ENCODE measurements around the gene PEX3.

The PEX3 gene

GRCh38 chr6:143539106-143539505, 88.5 kb downstream of the PEX3 start:
- in situ Hi-C loops (cut with MboI; ENCODE audit: low sequenced_read_pairs, unreplicated experiment) = no loop called here
- no peak for TF ChIP-seq CTCF (IDR thresholded peaks at IDR 0.05; ENCODE audit: borderline replicate concordance, control extremely low read depth, extremely low read depth, insufficient read depth, missing control alignments)
- no peak for DNase-seq (ENCODE audit: low spot score)

GRCh38 chr6:143539734-143540133, 89.1 kb downstream of the PEX3 start:
- no peak for DNase-seq (ENCODE audit: low spot score)
- in situ Hi-C loops (cut with MboI; ENCODE audit: low sequenced_read_pairs, unreplicated experiment) = no loop called here
- TF ChIP-seq CTCF (IDR thresholded peaks at IDR 0.05; ENCODE audit: borderline replicate concordance, control extremely low read depth, extremely low read depth, insufficient read depth, missing control alignments) = no peak

- no peak for TF ChIP-seq CTCF (IDR thresholded peaks at IDR 0.05; ENCODE audit: borderline replicate concordance, control extremely low read depth, extremely low read depth, insufficient read depth, missing control alignments)
- no peak for DNase-seq (ENCODE audit: low spot score)
- in situ Hi-C loops (cut with MboI; ENCODE audit: low sequenced_read_pairs, unreplicated experiment) = no loop called here
Observed at GRCh38 chr6:143540192-143540591, 89.6 kb downstream of the PEX3 start.
